Breast epithelium (tissue), 4 donors: ENCODE data around the gene NFKBIB. TPM values are rescaled to one million over a fixed set of nuclear protein-coding genes. Genes with fewer than 3 reads are reported as not detected.

Source experiments
- DNase-seq, 2 donors: peaks; one replicate each; pipeline ENCODE4 v3.0.0-alpha.2; 2019; ENCODE audit warnings: low spot score in 2 of 2
- H3K27ac ChIP-seq, 2 donors: fragments of 200-600 bp; sonication (generic) in 1 of 2; one replicate each; pipeline ENCODE4 v1.5.1; 2016 to 2019; ENCODE audit warnings: mild to moderate bottlenecking in 1 of 2
- H3K27me3 ChIP-seq, 2 donors: fragments of 200-600 bp; sonication (generic) in 1 of 2; one replicate each; pipeline versions ENCODE4 v1.5.1 to v1.6.0; 2017 to 2019; ENCODE audit warnings: control low read depth in 1 of 2, mild to moderate bottlenecking in 1 of 2
- H3K36me3 ChIP-seq: fragments of 200-600 bp; one replicate; pipeline ENCODE4 v1.5.1; 2019
- H3K4me1 ChIP-seq, 2 donors: fragments of 200-600 bp; sonication (generic); one replicate each; pipeline ENCODE4 v1.5.1; 2016 to 2019; ENCODE audit warnings: control low read depth in 1 of 2
- H3K4me3 ChIP-seq, 3 donors: fragments of 200-600 bp; sonication (generic); 1 replicate in 2 of 3; 2 replicates in 1 of 3; pipeline ENCODE4 v1.5.1; 2016 to 2019; ENCODE audit warnings: mild to moderate bottlenecking in 3 of 3, moderate library complexity in 2 of 3
- H3K9me3 ChIP-seq, 2 donors: fragments of 200-600 bp; sonication (generic) in 1 of 2; one replicate each; pipeline ENCODE4 v1.5.1; 2016 to 2019; ENCODE audit warnings: control low read depth in 1 of 2
- CTCF ChIP-seq, 3 donors: fragments of 450-650 bp; IDR thresholded peaks; one replicate each; pipeline ENCODE4 v1.5.1; 2016 to 2017; ENCODE audit warnings: antibody characterized with exemption in 3 of 3, mild to moderate bottlenecking in 3 of 3, moderate library complexity in 3 of 3
- POLR2A ChIP-seq: fragments of 450-650 bp; IDR thresholded peaks from one replicate; pipeline ENCODE4 v1.6.1; 2016; ENCODE audit warnings: antibody characterized with exemption, mild to moderate bottlenecking, moderate library complexity
- POLR2AphosphoS5 ChIP-seq, 3 donors: sonication (generic); formaldehyde crosslinking; IDR thresholded peaks; one replicate each; pipeline ENCODE4 v1.6.1; 2017; ENCODE audit warnings: antibody characterized with exemption in 3 of 3
- intact Hi-C: fragments of 100-400 bp; cut with DNase I; formaldehyde crosslinking; loops from one replicate; pipeline ENCODE4 v1.15.1; 2023; ENCODE audit warnings: low total_unique reads
- total RNA-seq, 3 donors: library from RNA; depleted of rRNA; stranded (reverse); fragments of >200 nt; gene quantifications; one replicate each; pipeline ENCODE4 v1.1.0, GENCODE V29; 2016

The NFKBIB gene
- total RNA-seq = 10 to 100 TPM; 15.7 to 29.2 (median 19.6) TPM

- no peaks in the 10 kb centered on the region for H3K36me3 ChIP-seq
- TF ChIP-seq POLR2AphosphoS5 (IDR thresholded peaks at IDR 0.05) = peak; percentile 45 to 92 (median 82)
- TF ChIP-seq POLR2A = peak; percentile 30
- no peak for TF ChIP-seq CTCF (IDR thresholded peaks at IDR 0.05)
- peak within 1 kb of the TSS; percentile 67 to 94 (median 91) for H3K4me3 ChIP-seq
- no peaks in the 10 kb centered on the region for H3K9me3 ChIP-seq
- peak within 1 kb of the TSS; percentile 92 to 94 for H3K27ac ChIP-seq
- DNase-seq = peak; percentile 99 to 100
- peaks cover 0 to 6% of the 10 kb centered on the region in 2 donors for H3K4me1 ChIP-seq
- no peaks in the 10 kb centered on the region for H3K27me3 ChIP-seq
- intact Hi-C loops = no loop called here
These were observed at the start of gene NFKBIB, which contains the start of gene SIRT2 for GRCh38 chr19:38899447-38900201. TSS of gene NFKBIB (plus strand) at chr19:38899969. CDS start at chr19:38900033, 64 bp downstream. TSS of gene SIRT2 (minus strand) at chr19:38899618. CDS start at chr19:38899521, 97 bp downstream.

GRCh38 chr19:38850436-38850975 is 49.3 kb upstream of the NFKBIB start:
- intact Hi-C loops = no loop called here
- Histone ChIP-seq H3K36me3 (peaks cover 8% of the 10 kb centered on the region), H3K4me1 (peaks cover 0 to 16% of the 10 kb centered on the region in 2 donors), H3K4me3 (peak overlapping the region; percentile 73 to 96 (median 84)), H3K27me3 (no peaks in the 10 kb centered on the region), H3K9me3 (no peaks in the 10 kb centered on the region), H3K27ac (peak overlapping the region; percentile 100)
- DNase-seq = peak in 1 of 2 donors; percentile 100
- peak; percentile 88 for TF ChIP-seq POLR2A
- peak; percentile 58 to 75 (median 65) for TF ChIP-seq CTCF (IDR thresholded peaks at IDR 0.05)
- TF ChIP-seq POLR2AphosphoS5 (IDR thresholded peaks at IDR 0.05) = peak; percentile 57 to 92 (median 65)

- H3K4me3 ChIP-seq = peak overlapping the region; percentile 73 to 96 (median 84)
- DNase-seq = no peak
- intact Hi-C loops = no loop called here
These were observed 48.7 kb upstream of the NFKBIB start for GRCh38 chr19:38850976-38851621.

GRCh38 chr19:38851622-38852230 is 48.0 kb upstream of the NFKBIB start:
- H3K9me3 ChIP-seq = no peaks in the 10 kb centered on the region
- intact Hi-C loops = no loop called here
- peak; percentile 94 to 95 for DNase-seq
- no peaks in the 10 kb centered on the region for H3K36me3 ChIP-seq
- peaks cover 0 to 16% of the 10 kb centered on the region in 2 donors for H3K4me1 ChIP-seq
- H3K4me3 ChIP-seq = peak overlapping the region; percentile 73 to 96 (median 84)
- TF ChIP-seq POLR2AphosphoS5 (IDR thresholded peaks at IDR 0.05) (peak; percentile 61 to 93 (median 81)), CTCF (IDR thresholded peaks at IDR 0.05) (no peak), POLR2A (peak; percentile 73)
- H3K27me3 ChIP-seq = no peaks in the 10 kb centered on the region
- H3K27ac ChIP-seq = peak overlapping the region; percentile 100

More at GRCh38 chr19:38850976-38851621, 48.7 kb upstream of the NFKBIB start:
- Histone ChIP-seq H3K27me3 (no peaks in the 10 kb centered on the region), H3K27ac (peak overlapping the region; percentile 100), H3K9me3 (no peaks in the 10 kb centered on the region), H3K4me1 (peaks cover 0 to 16% of the 10 kb centered on the region in 2 donors), H3K36me3 (peaks cover 2% of the 10 kb centered on the region)
- TF ChIP-seq CTCF (IDR thresholded peaks at IDR 0.05) (peak in 1 of 3 donors; percentile 6), POLR2A (no peak), POLR2AphosphoS5 (IDR thresholded peaks at IDR 0.05) (no peak)
